ENCODE results near the gene PLXDC2. TPM values are rescaled to one million over a fixed set of nuclear protein-coding genes. Genes with fewer than 3 reads are reported as not detected.

PLXDC2 gene
- total RNA-seq, 1 experiment from 2014 or later = 0.20 TPM

DNA sequence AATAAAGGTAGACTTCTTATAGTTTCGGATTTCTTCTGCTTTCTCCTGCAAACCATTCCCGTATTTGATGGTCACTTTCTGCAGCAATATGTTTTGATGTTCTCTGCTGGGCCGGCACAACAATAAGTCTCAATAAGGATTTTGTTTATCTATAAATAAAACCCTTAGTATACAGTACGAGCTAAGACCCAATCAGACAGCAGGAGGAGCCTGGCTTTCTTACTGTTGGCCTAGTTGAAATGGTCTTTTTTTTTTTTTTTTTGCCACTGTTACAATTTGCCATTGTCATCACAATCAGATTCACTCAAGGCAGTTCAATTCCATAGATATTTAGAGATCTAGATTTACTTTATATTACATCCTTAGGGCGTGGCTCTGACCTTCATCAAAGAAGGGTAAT is 76.4 kb downstream of the PLXDC2 start:
- POLR2A ChIA-PET = no interaction called here
- RAD21 ChIA-PET (ENCODE audit: low non-redundant PET in 1 of 2, low total read pairs in 2 of 2, uncharacterized antibody in 2 of 2, unreplicated experiment in 2 of 2) = no interaction called here

More for the DNA sequence above, 76.4 kb downstream of the PLXDC2 start:
- Histone ChIP-seq H3K9ac (ENCODE audit: low read length) (no peak overlapping the region), H3K36me3 (ENCODE audit: control insufficient read depth in 1 of 2, insufficient read depth in 2 of 2, low read length in 2 of 2) (no peaks in the 10 kb centered on the region), H3K4me3 (replicated peaks in 1 of 2; ENCODE audit: low read depth in 1 of 2, low read length in 2 of 2) (no peak overlapping the region), H3K9me2 (ENCODE audit: insufficient read depth) (no peaks in the 10 kb centered on the region), H3K27ac (ENCODE audit: low read depth, low read length) (no peak overlapping the region), H4K20me1 (ENCODE audit: insufficient read depth) (no peaks in the 10 kb centered on the region), H2AFZ (ENCODE audit: low read depth, low read length, poor library complexity, severe bottlenecking) (no peak overlapping the region), H3K9me3 (ENCODE audit: control insufficient read depth in 1 of 2, insufficient read depth in 1 of 2, low read depth in 1 of 2, low read length in 2 of 2) (peaks cover 3 to 25% of the 10 kb centered on the region in 2 experiments; a peak in 2 of 4 replicates), H3K4me2 (ENCODE audit: low read length) (no peak overlapping the region), H3K79me2 (ENCODE audit: insufficient read depth, low read length) (no peaks in the 10 kb centered on the region), H3K27me3 (ENCODE audit: insufficient read depth, low read length) (no peaks in the 10 kb centered on the region), H3K4me1 (ENCODE audit: control insufficient read depth in 1 of 2, insufficient read depth in 2 of 2, low read length in 2 of 2) (no peaks in the 10 kb centered on the region)
- no peak for ATAC-seq
- BruUV-seq (replicated peaks) = no TSS peak
- no peak for TF ChIP-seq ELF1 (IDR thresholded peaks at IDR 0.05; ENCODE audit: borderline replicate concordance, low read depth)
- no peak for TF ChIP-seq ZNF274 (IDR thresholded peaks at IDR 0.05; ENCODE audit: low read depth, low read length)
- TF ChIP-seq SIN3A (IDR thresholded peaks at IDR 0.05; ENCODE audit: low read depth) = no peak
- no peak for TF ChIP-seq POLR2A (IDR thresholded peaks at IDR 0.05; ENCODE audit: borderline replicate concordance, extremely low read depth, insufficient read depth, insufficient read length)
- TF ChIP-seq, protein P1, sequence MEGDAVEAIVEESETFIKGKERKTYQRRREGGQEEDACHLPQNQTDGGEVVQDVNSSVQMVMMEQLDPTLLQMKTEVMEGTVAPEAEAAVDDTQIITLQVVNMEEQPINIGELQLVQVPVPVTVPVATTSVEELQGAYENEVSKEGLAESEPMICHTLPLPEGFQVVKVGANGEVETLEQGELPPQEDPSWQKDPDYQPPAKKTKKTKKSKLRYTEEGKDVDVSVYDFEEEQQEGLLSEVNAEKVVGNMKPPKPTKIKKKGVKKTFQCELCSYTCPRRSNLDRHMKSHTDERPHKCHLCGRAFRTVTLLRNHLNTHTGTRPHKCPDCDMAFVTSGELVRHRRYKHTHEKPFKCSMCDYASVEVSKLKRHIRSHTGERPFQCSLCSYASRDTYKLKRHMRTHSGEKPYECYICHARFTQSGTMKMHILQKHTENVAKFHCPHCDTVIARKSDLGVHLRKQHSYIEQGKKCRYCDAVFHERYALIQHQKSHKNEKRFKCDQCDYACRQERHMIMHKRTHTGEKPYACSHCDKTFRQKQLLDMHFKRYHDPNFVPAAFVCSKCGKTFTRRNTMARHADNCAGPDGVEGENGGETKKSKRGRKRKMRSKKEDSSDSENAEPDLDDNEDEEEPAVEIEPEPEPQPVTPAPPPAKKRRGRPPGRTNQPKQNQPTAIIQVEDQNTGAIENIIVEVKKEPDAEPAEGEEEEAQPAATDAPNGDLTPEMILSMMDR (IDR thresholded peaks at IDR 0.05 in 2 of 3, conservative IDR thresholded peaks at IDR 0.05 in 1 of 3; ENCODE audit: borderline replicate concordance in 1 of 3, insufficient read depth in 1 of 3, low read depth in 2 of 3, low read length in 2 of 3) = no peak
- TF ChIP-seq, protein P2, sequence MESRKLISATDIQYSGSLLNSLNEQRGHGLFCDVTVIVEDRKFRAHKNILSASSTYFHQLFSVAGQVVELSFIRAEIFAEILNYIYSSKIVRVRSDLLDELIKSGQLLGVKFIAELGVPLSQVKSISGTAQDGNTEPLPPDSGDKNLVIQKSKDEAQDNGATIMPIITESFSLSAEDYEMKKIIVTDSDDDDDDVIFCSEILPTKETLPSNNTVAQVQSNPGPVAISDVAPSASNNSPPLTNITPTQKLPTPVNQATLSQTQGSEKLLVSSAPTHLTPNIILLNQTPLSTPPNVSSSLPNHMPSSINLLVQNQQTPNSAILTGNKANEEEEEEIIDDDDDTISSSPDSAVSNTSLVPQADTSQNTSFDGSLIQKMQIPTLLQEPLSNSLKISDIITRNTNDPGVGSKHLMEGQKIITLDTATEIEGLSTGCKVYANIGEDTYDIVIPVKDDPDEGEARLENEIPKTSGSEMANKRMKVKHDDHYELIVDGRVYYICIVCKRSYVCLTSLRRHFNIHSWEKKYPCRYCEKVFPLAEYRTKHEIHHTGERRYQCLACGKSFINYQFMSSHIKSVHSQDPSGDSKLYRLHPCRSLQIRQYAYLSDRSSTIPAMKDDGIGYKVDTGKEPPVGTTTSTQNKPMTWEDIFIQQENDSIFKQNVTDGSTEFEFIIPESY (IDR thresholded peaks at IDR 0.05; ENCODE audit: extremely low read depth, insufficient replicate concordance, low read length) = no peak
- TF ChIP-seq TCF7L2 (IDR thresholded peaks at IDR 0.05; ENCODE audit: borderline replicate concordance, extremely low read depth, insufficient read depth, insufficient read length) = no peak
- TF ChIP-seq, protein P3, sequence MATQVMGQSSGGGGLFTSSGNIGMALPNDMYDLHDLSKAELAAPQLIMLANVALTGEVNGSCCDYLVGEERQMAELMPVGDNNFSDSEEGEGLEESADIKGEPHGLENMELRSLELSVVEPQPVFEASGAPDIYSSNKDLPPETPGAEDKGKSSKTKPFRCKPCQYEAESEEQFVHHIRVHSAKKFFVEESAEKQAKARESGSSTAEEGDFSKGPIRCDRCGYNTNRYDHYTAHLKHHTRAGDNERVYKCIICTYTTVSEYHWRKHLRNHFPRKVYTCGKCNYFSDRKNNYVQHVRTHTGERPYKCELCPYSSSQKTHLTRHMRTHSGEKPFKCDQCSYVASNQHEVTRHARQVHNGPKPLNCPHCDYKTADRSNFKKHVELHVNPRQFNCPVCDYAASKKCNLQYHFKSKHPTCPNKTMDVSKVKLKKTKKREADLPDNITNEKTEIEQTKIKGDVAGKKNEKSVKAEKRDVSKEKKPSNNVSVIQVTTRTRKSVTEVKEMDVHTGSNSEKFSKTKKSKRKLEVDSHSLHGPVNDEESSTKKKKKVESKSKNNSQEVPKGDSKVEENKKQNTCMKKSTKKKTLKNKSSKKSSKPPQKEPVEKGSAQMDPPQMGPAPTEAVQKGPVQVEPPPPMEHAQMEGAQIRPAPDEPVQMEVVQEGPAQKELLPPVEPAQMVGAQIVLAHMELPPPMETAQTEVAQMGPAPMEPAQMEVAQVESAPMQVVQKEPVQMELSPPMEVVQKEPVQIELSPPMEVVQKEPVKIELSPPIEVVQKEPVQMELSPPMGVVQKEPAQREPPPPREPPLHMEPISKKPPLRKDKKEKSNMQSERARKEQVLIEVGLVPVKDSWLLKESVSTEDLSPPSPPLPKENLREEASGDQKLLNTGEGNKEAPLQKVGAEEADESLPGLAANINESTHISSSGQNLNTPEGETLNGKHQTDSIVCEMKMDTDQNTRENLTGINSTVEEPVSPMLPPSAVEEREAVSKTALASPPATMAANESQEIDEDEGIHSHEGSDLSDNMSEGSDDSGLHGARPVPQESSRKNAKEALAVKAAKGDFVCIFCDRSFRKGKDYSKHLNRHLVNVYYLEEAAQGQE (IDR thresholded peaks at IDR 0.05; ENCODE audit: low read depth) = no peak
- TF ChIP-seq, protein P4, sequence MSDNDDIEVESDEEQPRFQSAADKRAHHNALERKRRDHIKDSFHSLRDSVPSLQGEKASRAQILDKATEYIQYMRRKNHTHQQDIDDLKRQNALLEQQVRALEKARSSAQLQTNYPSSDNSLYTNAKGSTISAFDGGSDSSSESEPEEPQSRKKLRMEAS (IDR thresholded peaks at IDR 0.05) = no peak
- TF ChIP-seq FOSL1 (IDR thresholded peaks at IDR 0.05; ENCODE audit: low read depth) = no peak
- DNase-seq (ENCODE audit: low read depth, low spot score) = no peak
- intact Hi-C loops (cut with micrococcal nuclease) = no loop called here
- CTCF ChIA-PET = no interaction called here

Data from HCT116 (cell line).